Activated T-helper 2 cell treated with anti-CD3 and anti-CD28 coated beads, Interferon-gamma antibody, Interleukin-2, Interleukin-4, amounts not matched to agents 10 μg/mL and 5 μg/mL and 100 μg/mL, durations not matched to agents 14 hours and 24 hours and 36 hours (primary cell): Measurements from ENCODE around the gene TRIM68. TPM values are rescaled to one million over a fixed set of nuclear protein-coding genes. Genes with fewer than 3 reads are reported as not detected.
A peak's percentile ranks its signal among the peaks of the same experiment; 100 is the strongest.

ENCODE experiments used
- DNase-seq: peaks from one replicate; pipeline ENCODE4 v3.0.0; 2021; ENCODE audit warnings: low spot score
- H3K27ac Mint-ChIP-seq: one replicate; pipeline ENCODE4 v1.8.0; 2021; ENCODE audit warnings: mixed read lengths
- H3K27me3 Mint-ChIP-seq: one replicate; pipeline ENCODE4 v1.8.0; 2021; ENCODE audit warnings: low read depth, mixed read lengths
- H3K36me3 Mint-ChIP-seq: one replicate; pipeline ENCODE4 v1.8.0; 2021; ENCODE audit warnings: low read depth, mixed read lengths
- H3K4me1 Mint-ChIP-seq: one replicate; pipeline ENCODE4 v1.8.0; 2021; ENCODE audit warnings: low read depth, mixed read lengths
- H3K4me3 Mint-ChIP-seq: one replicate; pipeline ENCODE4 v1.8.0; 2021; ENCODE audit warnings: low read depth, mild to moderate bottlenecking, moderate library complexity, mixed read lengths
- H3K9me3 Mint-ChIP-seq: one replicate; pipeline ENCODE4 v1.8.0; 2021; ENCODE audit warnings: mixed read lengths
- intact Hi-C: fragments of 100-400 bp; cut with micrococcal nuclease; formaldehyde crosslinking; loops from one replicate; pipeline ENCODE4 v1.15.1; 2023
- total RNA-seq: library from RNA; stranded (reverse); gene quantifications from 2 replicates; pipeline ENCODE4 v1.2.3, GENCODE V29; 2022

Gene TRIM68, protein sequence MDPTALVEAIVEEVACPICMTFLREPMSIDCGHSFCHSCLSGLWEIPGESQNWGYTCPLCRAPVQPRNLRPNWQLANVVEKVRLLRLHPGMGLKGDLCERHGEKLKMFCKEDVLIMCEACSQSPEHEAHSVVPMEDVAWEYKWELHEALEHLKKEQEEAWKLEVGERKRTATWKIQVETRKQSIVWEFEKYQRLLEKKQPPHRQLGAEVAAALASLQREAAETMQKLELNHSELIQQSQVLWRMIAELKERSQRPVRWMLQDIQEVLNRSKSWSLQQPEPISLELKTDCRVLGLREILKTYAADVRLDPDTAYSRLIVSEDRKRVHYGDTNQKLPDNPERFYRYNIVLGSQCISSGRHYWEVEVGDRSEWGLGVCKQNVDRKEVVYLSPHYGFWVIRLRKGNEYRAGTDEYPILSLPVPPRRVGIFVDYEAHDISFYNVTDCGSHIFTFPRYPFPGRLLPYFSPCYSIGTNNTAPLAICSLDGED
- total RNA-seq, result 10.0 and 11.0 TPM in 2 replicates

DNA sequence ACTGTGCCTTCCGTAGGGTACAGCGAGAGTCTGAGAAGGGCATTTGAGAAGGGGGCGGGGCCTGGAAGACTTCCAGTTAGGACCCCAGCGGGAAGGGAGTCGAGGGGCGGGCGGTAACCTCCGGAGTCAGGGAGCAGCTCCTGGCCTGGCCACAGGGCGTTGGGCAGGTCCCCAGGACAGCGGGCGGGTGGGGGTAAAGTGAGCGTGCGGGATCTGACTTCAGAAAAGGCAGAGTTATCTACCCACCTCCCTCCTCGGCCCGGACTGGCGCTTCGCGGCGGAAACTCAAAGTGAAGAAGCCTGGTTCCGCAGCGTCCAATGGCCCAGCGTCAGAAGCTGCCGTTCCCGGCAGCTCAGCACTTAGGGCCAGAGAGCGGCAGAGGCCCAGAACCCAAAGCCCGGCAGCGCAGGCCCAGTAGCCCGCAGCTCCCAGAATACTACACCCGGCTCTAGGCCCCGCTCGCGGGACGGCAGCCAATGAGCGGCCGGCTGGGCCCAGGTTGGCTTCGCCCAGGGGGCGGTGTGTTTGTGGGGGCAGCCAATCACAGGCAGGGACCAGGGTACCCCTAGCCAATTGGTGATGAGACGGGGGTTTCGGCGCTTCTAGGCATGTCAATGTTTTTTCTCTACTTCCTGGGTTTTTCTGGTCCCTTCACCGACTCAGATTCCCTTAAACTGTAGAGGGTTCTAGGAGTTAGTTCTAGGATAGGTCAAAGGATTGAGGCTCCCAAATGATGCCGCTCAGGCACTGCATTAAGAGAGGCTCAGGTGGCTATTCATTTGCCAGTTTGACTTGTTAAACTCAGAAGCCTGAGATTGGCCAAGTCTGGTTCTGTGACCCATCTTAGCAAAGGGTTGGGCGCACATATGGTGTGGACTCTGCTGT lies at the start of gene TRIM68:
TRIM68 (minus strand) TSS at position 451 of the 886 bp plus-strand sequence. CDS start 2,727 bp downstream, outside the sequence.
- Mint-ChIP-seq H3K4me1 (peaks cover 31% of the 10 kb centered on the region), H3K36me3 (peaks cover 14% of the 10 kb centered on the region), H3K27ac (peak within 1 kb of the TSS; percentile 85), H3K9me3 (no peaks in the 10 kb centered on the region), H3K4me3 (peak within 1 kb of the TSS; percentile 91), H3K27me3 (no peaks in the 10 kb centered on the region)
- intact Hi-C loops, result no loop called here
- DNase-seq, result peak; percentile 93

- Mint-ChIP-seq H3K27ac (no peak overlapping the region), H3K4me3 (no peak overlapping the region), H3K9me3 (no peaks in the 10 kb centered on the region), H3K36me3 (no peaks in the 10 kb centered on the region), H3K4me1 (peaks cover 4% of the 10 kb centered on the region), H3K27me3 (no peaks in the 10 kb centered on the region)
- DNase-seq, result no peak
- intact Hi-C loops, result no loop called here
These were observed 46.8 kb upstream of the TRIM68 start for GRCh38 chr11:4654635-4655369.

GRCh38 chr11:4647766-4648165 lies 39.7 kb upstream of the TRIM68 start:
- Mint-ChIP-seq H3K9me3 (no peaks in the 10 kb centered on the region), H3K27me3 (peaks cover 3% of the 10 kb centered on the region), H3K4me1 (no peaks in the 10 kb centered on the region), H3K36me3 (no peaks in the 10 kb centered on the region), H3K27ac (no peak overlapping the region), H3K4me3 (no peak overlapping the region)
- no peak for DNase-seq
- intact Hi-C loops, result no loop called here

DNA sequence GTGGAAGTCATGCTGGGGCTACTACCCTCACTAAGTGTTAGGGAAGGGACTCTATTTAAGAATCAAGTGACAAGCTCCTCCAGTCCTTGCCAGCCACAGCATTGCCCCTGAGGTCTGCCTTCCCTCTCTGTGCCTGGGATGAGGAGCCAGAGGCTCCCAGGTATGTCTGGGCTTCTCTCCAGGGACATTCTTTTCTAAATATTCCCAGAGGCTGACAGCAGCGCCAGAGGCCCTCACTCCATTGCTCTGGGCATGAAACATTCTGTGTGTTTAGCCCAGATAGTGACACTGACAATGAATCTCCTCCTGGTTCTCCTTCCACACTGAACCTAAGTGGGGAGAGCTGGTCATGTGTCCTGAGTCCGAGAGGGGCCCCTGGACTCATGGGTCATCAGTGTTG lies 37.9 kb upstream of the TRIM68 start:
- no peak for DNase-seq
- Mint-ChIP-seq H3K27me3 (peaks cover 3% of the 10 kb centered on the region), H3K27ac (no peak overlapping the region), H3K36me3 (no peaks in the 10 kb centered on the region), H3K4me3 (no peak overlapping the region), H3K9me3 (no peaks in the 10 kb centered on the region), H3K4me1 (no peaks in the 10 kb centered on the region)
- intact Hi-C loops, result no loop called here

DNA sequence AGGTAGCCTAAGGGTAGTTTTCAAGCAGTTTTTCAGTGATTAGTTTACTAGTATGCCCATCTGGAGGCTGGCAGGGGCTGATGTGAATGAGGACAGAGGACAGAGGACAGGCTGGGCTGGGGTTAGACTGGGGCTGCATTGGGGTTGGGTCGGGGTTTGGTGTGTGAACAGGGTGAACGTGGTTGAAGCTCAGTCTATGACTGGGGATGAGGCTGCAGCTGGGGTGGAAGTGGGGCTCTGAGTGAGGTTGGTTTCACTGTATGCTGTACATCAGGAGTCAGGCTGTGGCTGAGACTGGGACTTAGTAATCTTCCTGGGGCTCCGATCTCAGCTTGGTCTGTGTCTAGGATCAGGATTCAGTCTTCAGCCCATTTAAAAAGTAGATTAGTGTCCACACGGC lies 36.2 kb upstream of the TRIM68 start:
- DNase-seq, result no peak
- Mint-ChIP-seq H3K9me3 (no peaks in the 10 kb centered on the region), H3K27ac (no peak overlapping the region), H3K36me3 (no peaks in the 10 kb centered on the region), H3K27me3 (peaks cover 3% of the 10 kb centered on the region), H3K4me1 (no peaks in the 10 kb centered on the region), H3K4me3 (no peak overlapping the region)
- intact Hi-C loops, result no loop called here

- Mint-ChIP-seq H3K9me3 (no peaks in the 10 kb centered on the region), H3K4me3 (no peak within 1 kb of the TSS), H3K27me3 (peaks cover 3% of the 10 kb centered on the region), H3K36me3 (no peaks in the 10 kb centered on the region), H3K4me1 (no peaks in the 10 kb centered on the region), H3K27ac (no peak within 1 kb of the TSS)
- DNase-seq, result no peak
- intact Hi-C loops, result no loop called here
These were observed 35.7 kb upstream of the TRIM68 start, which contains the start of gene OR51E1 for GRCh38 chr11:4643682-4644081. TSS of gene OR51E1 (plus strand) at chr11:4643982. CDS start at chr11:4652527, 8,545 bp downstream.

- Mint-ChIP-seq H3K4me3 (no peak overlapping the region), H3K36me3 (no peaks in the 10 kb centered on the region), H3K27me3 (no peaks in the 10 kb centered on the region), H3K9me3 (no peaks in the 10 kb centered on the region), H3K27ac (no peak overlapping the region), H3K4me1 (no peaks in the 10 kb centered on the region)
- DNase-seq, result no peak
- intact Hi-C loops, result no loop called here
These were observed 35.0 kb upstream of the TRIM68 start for GRCh38 chr11:4643076-4643475.

DNA sequence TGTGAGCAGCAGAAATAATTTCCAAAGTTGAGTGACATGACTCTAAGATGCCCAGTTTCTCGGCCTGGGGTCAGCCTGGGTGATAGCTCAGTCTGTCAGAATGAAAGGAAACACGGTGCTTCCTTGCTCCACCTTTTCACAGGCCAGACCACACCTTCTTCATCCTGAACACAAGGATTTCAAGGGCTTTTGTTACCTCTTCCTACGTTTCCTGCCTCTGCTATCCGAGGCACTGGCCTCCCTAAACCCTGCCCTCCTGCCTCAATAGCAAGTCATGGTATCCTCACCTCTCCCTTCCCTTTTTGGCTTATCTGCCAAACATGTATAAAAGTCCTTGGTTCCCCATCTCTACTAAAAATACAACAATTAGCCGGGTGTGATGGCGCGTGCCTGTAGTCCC lies 34.0 kb upstream of the TRIM68 start:
- no peaks in the 10 kb centered on the region for H3K36me3 Mint-ChIP-seq
- H3K9me3 Mint-ChIP-seq, result no peaks in the 10 kb centered on the region
- no peak overlapping the region for H3K27ac Mint-ChIP-seq
- no peak overlapping the region for H3K4me3 Mint-ChIP-seq
- H3K4me1 Mint-ChIP-seq, result no peaks in the 10 kb centered on the region
- intact Hi-C loops, result no loop called here
- H3K27me3 Mint-ChIP-seq, result no peaks in the 10 kb centered on the region
- DNase-seq, result no peak

DNA sequence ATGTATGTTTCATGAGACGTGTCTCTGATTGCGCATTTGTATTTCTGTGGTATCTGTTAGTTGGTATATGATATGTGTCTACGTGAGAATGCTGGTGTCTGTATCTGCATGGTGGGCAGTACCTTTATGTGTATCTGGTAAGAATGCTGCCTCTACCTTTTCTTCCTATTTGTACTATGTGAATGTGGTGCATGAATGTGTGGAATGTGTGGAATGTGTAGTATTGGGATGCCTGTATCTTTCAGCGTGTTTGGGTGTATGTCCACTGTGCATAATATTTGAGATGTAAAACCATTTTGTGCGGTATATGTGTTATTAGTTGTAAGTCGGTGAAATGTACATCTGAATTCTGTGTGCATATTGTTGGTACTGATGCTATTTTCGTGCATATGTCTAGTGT lies 33.5 kb upstream of the TRIM68 start:
- Mint-ChIP-seq H3K4me3 (no peak overlapping the region), H3K36me3 (no peaks in the 10 kb centered on the region), H3K9me3 (no peaks in the 10 kb centered on the region), H3K4me1 (no peaks in the 10 kb centered on the region), H3K27me3 (no peaks in the 10 kb centered on the region), H3K27ac (no peak overlapping the region)
- intact Hi-C loops, result no loop called here
- no peak for DNase-seq

DNA sequence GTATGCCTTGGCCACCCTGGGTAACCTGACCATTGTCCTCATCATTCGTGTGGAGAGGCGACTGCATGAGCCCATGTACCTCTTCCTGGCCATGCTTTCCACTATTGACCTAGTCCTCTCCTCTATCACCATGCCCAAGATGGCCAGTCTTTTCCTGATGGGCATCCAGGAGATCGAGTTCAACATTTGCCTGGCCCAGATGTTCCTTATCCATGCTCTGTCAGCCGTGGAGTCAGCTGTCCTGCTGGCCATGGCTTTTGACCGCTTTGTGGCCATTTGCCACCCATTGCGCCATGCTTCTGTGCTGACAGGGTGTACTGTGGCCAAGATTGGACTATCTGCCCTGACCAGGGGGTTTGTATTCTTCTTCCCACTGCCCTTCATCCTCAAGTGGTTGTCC lies 31.9 kb upstream of the TRIM68 start:
- Mint-ChIP-seq H3K27me3 (no peaks in the 10 kb centered on the region), H3K4me1 (no peaks in the 10 kb centered on the region), H3K27ac (no peak overlapping the region)

DNA sequence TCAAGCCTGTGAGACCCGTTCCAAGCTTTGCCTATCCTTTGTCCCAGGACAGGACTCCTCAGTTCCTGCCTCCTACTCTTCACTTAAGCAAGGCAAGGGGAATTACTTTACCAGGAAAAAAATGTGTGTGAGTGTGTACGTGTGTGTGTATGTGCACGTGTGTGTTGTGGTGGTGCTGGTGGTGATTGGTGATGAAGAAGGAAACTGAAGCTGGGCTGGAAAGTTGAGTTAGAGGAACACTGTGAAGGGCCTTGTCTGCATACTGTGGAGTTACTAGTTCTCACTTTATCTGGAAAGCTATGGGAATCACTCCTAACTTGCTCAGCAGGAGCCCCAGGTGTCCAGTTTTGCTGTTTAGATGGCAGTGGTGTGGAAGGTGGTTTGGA lies 29.6 kb upstream of the TRIM68 start:
- no peak for DNase-seq
- no peak overlapping the region for H3K27ac Mint-ChIP-seq
- no peaks in the 10 kb centered on the region for H3K4me1 Mint-ChIP-seq
- H3K9me3 Mint-ChIP-seq, result no peaks in the 10 kb centered on the region
- intact Hi-C loops, result loop anchor here (2.0 to 10.0 kb wide), 3 partner anchors 367 to 745 kb away; partner anchors contain the start of gene OR51M1
- H3K36me3 Mint-ChIP-seq, result no peaks in the 10 kb centered on the region
- H3K4me3 Mint-ChIP-seq, result no peak overlapping the region
- no peaks in the 10 kb centered on the region for H3K27me3 Mint-ChIP-seq

More for the DNA sequence above, 31.9 kb upstream of the TRIM68 start:
- Mint-ChIP-seq H3K36me3 (no peaks in the 10 kb centered on the region), H3K4me3 (no peak overlapping the region), H3K9me3 (no peaks in the 10 kb centered on the region)
- intact Hi-C loops, result loop anchor here (5.0 to 10.0 kb wide), 2 partner anchors 455 to 742 kb away; partner anchors contain the start of gene OR51M1
- DNase-seq, result no peak

GRCh38 chr11:4636962-4637661 lies 29.1 kb upstream of the TRIM68 start, which contains the start of gene OR51D1:
TSS of gene OR51D1 (plus strand) at chr11:4637477. CDS start at chr11:4639791, 2,314 bp downstream.
- peak; percentile 48 for DNase-seq
- Mint-ChIP-seq H3K36me3 (no peaks in the 10 kb centered on the region), H3K27ac (no peak within 1 kb of the TSS), H3K27me3 (no peaks in the 10 kb centered on the region), H3K4me3 (no peak within 1 kb of the TSS), H3K9me3 (no peaks in the 10 kb centered on the region), H3K4me1 (no peaks in the 10 kb centered on the region)
- intact Hi-C loops, result loop anchor here (2.0 to 10.0 kb wide), 3 partner anchors 368 to 745 kb away; partner anchors contain the start of gene OR51M1
